ENCODE results near the gene AQP12A.

The AQP12A gene

GRCh38 chr2:240707043-240707756 is 15.5 kb downstream of the AQP12A start:
- DNase-seq (ENCODE audit: low spot score): no peak

- DNase-seq (ENCODE audit: low spot score): no peak
Observed at GRCh38 chr2:240707821-240708220, 16.2 kb downstream of the AQP12A start.

GRCh38 chr2:240708457-240708856 is 16.8 kb downstream of the AQP12A start:
- no peak for DNase-seq (ENCODE audit: low spot score)

GRCh38 chr2:240711296-240711695 is 19.6 kb downstream of the AQP12A start:
- no peak for DNase-seq (ENCODE audit: low spot score)

GRCh38 chr2:240711701-240712100 is 20.0 kb downstream of the AQP12A start:
- DNase-seq (ENCODE audit: low spot score): no peak

- no peak for DNase-seq (ENCODE audit: low spot score)
Observed at GRCh38 chr2:240712121-240712520, 20.5 kb downstream of the AQP12A start.

GRCh38 chr2:240713071-240713927 is 21.6 kb downstream of the AQP12A start:
- no peak for DNase-seq (ENCODE audit: low spot score)

- no peak for DNase-seq (ENCODE audit: low spot score)
Observed at GRCh38 chr2:240713928-240714746, 22.5 kb downstream of the AQP12A start.

GRCh38 chr2:240714747-240715725 is 23.4 kb downstream of the AQP12A start:
- no peak for DNase-seq (ENCODE audit: low spot score)

GRCh38 chr2:240716130-240716798 is 24.6 kb downstream of the AQP12A start:
- no peak for DNase-seq (ENCODE audit: low spot score)

GRCh38 chr2:240717181-240717641 is 25.5 kb downstream of the AQP12A start:
- DNase-seq (ENCODE audit: low spot score): no peak

- no peak for DNase-seq (ENCODE audit: low spot score)
Observed at GRCh38 chr2:240717681-240718581, 26.3 kb downstream of the AQP12A start.

GRCh38 chr2:240718896-240719490 is 27.3 kb downstream of the AQP12A start:
- DNase-seq (ENCODE audit: low spot score): no peak

- DNase-seq (ENCODE audit: low spot score): no peak
Observed at GRCh38 chr2:240719676-240720545, 28.2 kb downstream of the AQP12A start.

- no peak for DNase-seq (ENCODE audit: low spot score)
Observed at GRCh38 chr2:240720686-240721595, 29.3 kb downstream of the AQP12A start.

GRCh38 chr2:240721596-240722180 is 30.0 kb downstream of the AQP12A start:
- no peak for DNase-seq (ENCODE audit: low spot score)

GRCh38 chr2:240722376-240722775 is 30.7 kb downstream of the AQP12A start:
- no peak for DNase-seq (ENCODE audit: low spot score)
